Measurements from ENCODE around the gene COL25A1.
"Not testable (repeated sequence)": the region's sequence is repeated elsewhere in the genome, so short reads cannot be mapped to it uniquely, and the experiment has no call there.

Gene COL25A1

DNA sequence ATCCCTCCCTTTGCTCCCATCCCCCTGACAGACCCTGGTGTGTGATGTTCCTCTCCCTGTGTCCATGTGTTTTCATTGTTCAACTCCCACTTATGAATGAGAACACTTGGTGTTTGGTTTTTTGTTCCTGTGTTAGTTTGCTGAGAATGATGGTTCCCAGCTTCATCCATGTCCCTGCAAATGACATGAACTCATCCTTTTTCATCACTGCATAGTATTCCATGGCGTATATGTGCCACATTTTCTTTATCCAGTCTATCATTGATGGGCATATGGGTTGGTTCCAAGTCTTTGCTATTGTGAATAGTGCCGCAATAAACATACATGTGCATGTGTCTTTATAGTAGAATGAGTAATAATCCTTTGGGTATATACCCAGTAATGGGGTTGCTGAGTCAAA is 164.3 kb downstream of the COL25A1 start:
- H3K27me3 ChIP-seq (ENCODE audit: control insufficient read depth, insufficient read depth, low read length); H3K9me3 ChIP-seq (ENCODE audit: control insufficient read depth, insufficient read depth, low read length); H3K9ac ChIP-seq (ENCODE audit: low read depth, low read length); H3K36me3 ChIP-seq (ENCODE audit: control insufficient read depth, insufficient read depth, low read length); H3K4me1 ChIP-seq (ENCODE audit: control insufficient read depth, insufficient read depth, low read length); H3K4me3 ChIP-seq (ENCODE audit: low read depth, low read length): not testable (repeated sequence)

DNA sequence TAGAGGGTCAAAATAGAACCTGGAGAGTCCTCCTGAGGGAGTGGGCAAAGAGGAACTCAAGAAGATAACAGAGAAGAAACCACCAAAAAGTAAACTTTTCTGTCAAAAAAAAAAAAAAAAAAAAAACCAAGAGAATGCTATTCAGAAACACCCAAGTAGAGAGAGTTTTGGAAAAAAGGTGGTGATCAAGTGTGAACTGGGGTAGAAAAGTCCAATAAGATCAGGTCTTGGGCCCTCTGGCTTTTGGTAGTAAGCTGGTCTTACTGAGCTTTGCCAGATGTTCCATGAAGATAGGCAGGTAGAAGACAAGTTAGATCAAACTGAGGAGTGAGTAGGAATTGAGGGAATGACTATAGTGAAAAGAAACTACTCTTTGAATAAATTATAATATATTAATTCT is 167.5 kb downstream of the COL25A1 start:
- Histone ChIP-seq H3K4me3 (ENCODE audit: low read depth, low read length) (no peak overlapping the region), H3K27me3 (ENCODE audit: control insufficient read depth, insufficient read depth, low read length) (no peaks in the 10 kb centered on the region), H3K4me1 (ENCODE audit: control insufficient read depth, insufficient read depth, low read length) (no peaks in the 10 kb centered on the region), H3K9me3 (ENCODE audit: control insufficient read depth, insufficient read depth, low read length) (no peaks in the 10 kb centered on the region), H3K36me3 (ENCODE audit: control insufficient read depth, insufficient read depth, low read length) (no peaks in the 10 kb centered on the region), H3K9ac (ENCODE audit: low read depth, low read length) (no peak overlapping the region)

DNA sequence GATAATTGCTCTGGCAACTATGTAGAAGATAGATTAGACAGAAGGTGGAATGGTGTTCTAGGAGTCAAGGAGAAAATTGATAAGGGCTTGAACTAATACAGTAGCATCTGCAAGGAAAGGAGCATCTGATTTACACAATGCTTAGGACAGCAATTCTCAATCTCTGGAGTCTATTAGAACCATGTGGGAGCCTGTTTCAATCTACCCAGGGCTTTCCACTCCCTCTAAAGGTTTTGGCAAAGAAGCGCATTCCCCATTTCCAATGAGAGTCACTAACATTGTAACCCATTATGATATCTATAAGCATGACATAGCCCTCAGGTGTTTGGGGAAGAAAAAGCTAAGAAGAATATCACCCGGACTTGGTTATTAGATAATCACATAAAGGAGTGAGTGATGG is 168.2 kb downstream of the COL25A1 start:
- no peaks in the 10 kb centered on the region for H3K4me1 ChIP-seq (ENCODE audit: control insufficient read depth, insufficient read depth, low read length)
- H3K4me3 ChIP-seq (ENCODE audit: low read depth, low read length) = no peak overlapping the region
- H3K9ac ChIP-seq (ENCODE audit: low read depth, low read length) = no peak overlapping the region
- no peaks in the 10 kb centered on the region for H3K9me3 ChIP-seq (ENCODE audit: control insufficient read depth, insufficient read depth, low read length)
- no peaks in the 10 kb centered on the region for H3K36me3 ChIP-seq (ENCODE audit: control insufficient read depth, insufficient read depth, low read length)
- no peaks in the 10 kb centered on the region for H3K27me3 ChIP-seq (ENCODE audit: control insufficient read depth, insufficient read depth, low read length)

DNA sequence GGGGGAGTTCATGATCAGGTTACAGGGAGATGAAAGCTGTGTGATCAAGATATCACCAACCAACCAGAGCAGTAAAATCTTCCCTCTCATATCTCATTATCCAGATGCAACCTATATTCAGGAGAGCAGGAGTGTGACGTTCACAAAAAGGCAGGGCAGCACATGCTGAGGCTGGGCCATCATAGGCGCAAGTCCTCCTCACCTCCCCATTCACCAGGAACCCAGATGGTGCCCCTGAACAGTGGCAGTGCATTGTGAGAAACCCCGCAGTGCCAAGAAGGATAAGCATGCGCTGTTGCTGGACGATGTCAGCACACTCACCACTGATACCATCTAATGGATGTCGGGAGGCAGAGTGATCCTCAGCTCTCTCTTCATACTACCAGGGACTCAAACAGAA is 170.9 kb downstream of the COL25A1 start:
- Histone ChIP-seq H3K4me1 (ENCODE audit: control insufficient read depth, insufficient read depth, low read length) (no peaks in the 10 kb centered on the region), H3K9ac (ENCODE audit: low read depth, low read length) (no peak overlapping the region), H3K9me3 (ENCODE audit: control insufficient read depth, insufficient read depth, low read length) (no peaks in the 10 kb centered on the region), H3K4me3 (ENCODE audit: low read depth, low read length) (no peak overlapping the region), H3K36me3 (ENCODE audit: control insufficient read depth, insufficient read depth, low read length) (no peaks in the 10 kb centered on the region), H3K27me3 (ENCODE audit: control insufficient read depth, insufficient read depth, low read length) (no peaks in the 10 kb centered on the region)

DNA sequence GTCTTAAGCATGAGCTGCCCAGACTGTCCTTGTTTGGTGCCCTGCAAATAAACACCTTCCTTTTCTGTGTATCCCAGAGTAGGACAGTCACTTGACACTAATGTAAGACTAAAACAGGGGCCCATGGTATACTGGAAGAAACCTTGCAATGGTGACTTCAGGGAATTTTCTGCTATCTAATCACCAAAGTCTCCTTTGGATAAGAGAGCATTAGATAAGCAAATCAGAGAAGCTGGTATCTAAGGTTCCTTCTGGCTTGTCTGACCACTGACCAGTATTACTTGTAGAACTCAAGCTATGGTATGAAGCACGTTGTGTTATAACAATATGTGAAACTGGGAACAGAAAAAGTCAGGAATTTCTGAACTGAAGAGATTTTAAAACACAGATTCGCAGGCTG is 173.9 kb downstream of the COL25A1 start:
- Histone ChIP-seq H3K27me3 (ENCODE audit: control insufficient read depth, insufficient read depth, low read length) (no peaks in the 10 kb centered on the region), H3K36me3 (ENCODE audit: control insufficient read depth, insufficient read depth, low read length) (no peaks in the 10 kb centered on the region), H3K4me1 (ENCODE audit: control insufficient read depth, insufficient read depth, low read length) (peaks cover 6% of the 10 kb centered on the region), H3K9ac (ENCODE audit: low read depth, low read length) (no peak overlapping the region), H3K9me3 (ENCODE audit: control insufficient read depth, insufficient read depth, low read length) (no peaks in the 10 kb centered on the region), H3K4me3 (ENCODE audit: low read depth, low read length) (no peak overlapping the region)

DNA sequence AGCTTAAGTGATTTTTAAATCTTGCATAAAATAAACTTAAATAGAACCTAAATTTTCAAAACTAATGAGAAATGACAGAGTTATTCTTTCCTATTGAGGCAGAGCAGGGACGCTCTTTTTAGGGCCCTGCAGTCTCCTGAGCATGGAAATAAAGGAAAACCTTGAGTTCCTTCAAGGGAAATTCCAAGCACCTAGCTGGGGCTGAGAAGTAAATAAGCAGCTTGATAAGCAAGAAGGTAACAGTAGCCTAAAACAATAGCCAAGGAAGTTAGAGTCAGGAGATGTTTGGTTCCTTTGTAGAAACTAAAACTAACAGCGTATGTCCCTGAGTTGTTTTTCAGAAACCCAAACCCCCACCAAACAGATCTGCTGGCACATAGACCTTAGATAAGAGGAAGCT is 174.6 kb downstream of the COL25A1 start:
- Histone ChIP-seq H3K36me3 (ENCODE audit: control insufficient read depth, insufficient read depth, low read length) (no peaks in the 10 kb centered on the region), H3K27me3 (ENCODE audit: control insufficient read depth, insufficient read depth, low read length) (no peaks in the 10 kb centered on the region), H3K9me3 (ENCODE audit: control insufficient read depth, insufficient read depth, low read length) (no peaks in the 10 kb centered on the region), H3K9ac (ENCODE audit: low read depth, low read length) (no peak overlapping the region), H3K4me1 (ENCODE audit: control insufficient read depth, insufficient read depth, low read length) (peaks cover 6% of the 10 kb centered on the region), H3K4me3 (ENCODE audit: low read depth, low read length) (no peak overlapping the region)

DNA sequence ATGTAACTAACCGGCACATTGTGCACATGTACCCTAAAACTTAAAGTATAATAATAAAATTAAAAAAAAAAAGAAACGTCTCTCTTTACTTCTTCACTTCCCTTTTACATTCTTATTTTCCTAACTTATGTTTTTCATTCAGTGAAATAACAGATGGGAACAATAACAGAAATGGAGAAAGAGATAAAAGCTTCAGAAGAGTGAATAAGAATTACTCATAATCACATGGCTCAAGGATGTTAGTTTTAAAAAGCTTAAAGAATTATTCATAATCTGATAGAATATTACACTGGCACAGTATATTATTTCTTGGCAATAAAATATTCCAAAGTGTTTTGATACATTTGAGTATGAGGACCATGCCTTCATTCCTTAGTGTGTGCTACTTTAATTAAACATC is 175.6 kb downstream of the COL25A1 start:
- H3K27me3 ChIP-seq (ENCODE audit: control insufficient read depth, insufficient read depth, low read length) = no peaks in the 10 kb centered on the region
- no peaks in the 10 kb centered on the region for H3K9me3 ChIP-seq (ENCODE audit: control insufficient read depth, insufficient read depth, low read length)
- H3K4me3 ChIP-seq (ENCODE audit: low read depth, low read length) = no peak overlapping the region
- peaks cover 6% of the 10 kb centered on the region for H3K4me1 ChIP-seq (ENCODE audit: control insufficient read depth, insufficient read depth, low read length)
- H3K36me3 ChIP-seq (ENCODE audit: control insufficient read depth, insufficient read depth, low read length) = no peaks in the 10 kb centered on the region
- no peak overlapping the region for H3K9ac ChIP-seq (ENCODE audit: low read depth, low read length)

- no peaks in the 10 kb centered on the region for H3K36me3 ChIP-seq (ENCODE audit: control insufficient read depth, insufficient read depth, low read length)
- H3K9me3 ChIP-seq (ENCODE audit: control insufficient read depth, insufficient read depth, low read length) = no peaks in the 10 kb centered on the region
- H3K27me3 ChIP-seq (ENCODE audit: control insufficient read depth, insufficient read depth, low read length) = no peaks in the 10 kb centered on the region
- no peak overlapping the region for H3K9ac ChIP-seq (ENCODE audit: low read depth, low read length)
- no peak overlapping the region for H3K4me3 ChIP-seq (ENCODE audit: low read depth, low read length)
- peaks cover 6% of the 10 kb centered on the region for H3K4me1 ChIP-seq (ENCODE audit: control insufficient read depth, insufficient read depth, low read length)
These were observed 177.4 kb downstream of the COL25A1 start for GRCh38 chr4:109125084-109125483.

- Histone ChIP-seq H3K27me3 (ENCODE audit: control insufficient read depth, insufficient read depth, low read length) (no peaks in the 10 kb centered on the region), H3K9ac (ENCODE audit: low read depth, low read length) (no peak overlapping the region), H3K9me3 (ENCODE audit: control insufficient read depth, insufficient read depth, low read length) (no peaks in the 10 kb centered on the region)
These were observed 178.5 kb downstream of the COL25A1 start for GRCh38 chr4:109123951-109124350.

DNA sequence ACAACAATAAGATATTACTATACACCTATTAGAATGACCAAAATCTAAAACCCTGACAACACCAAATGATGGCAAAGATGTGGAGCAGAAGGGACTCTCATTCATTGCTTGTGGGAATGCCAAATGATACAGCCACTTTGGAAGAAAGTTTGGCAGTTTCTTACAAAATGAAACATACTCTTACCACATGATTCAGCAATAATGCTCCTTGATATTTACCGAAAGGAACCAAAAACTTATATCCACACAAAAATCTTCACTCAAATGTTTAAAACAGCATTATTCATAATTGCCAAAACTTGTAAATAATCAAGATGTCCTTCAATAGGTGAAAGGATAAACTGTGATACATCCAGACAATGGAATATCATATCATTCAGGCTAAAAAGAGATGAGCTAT is 180.9 kb downstream of the COL25A1 start:
- no peaks in the 10 kb centered on the region for H3K36me3 ChIP-seq (ENCODE audit: control insufficient read depth, insufficient read depth, low read length)
- H3K4me1 ChIP-seq (ENCODE audit: control insufficient read depth, insufficient read depth, low read length) = peaks cover 6% of the 10 kb centered on the region
- H3K9me3 ChIP-seq (ENCODE audit: control insufficient read depth, insufficient read depth, low read length) = no peaks in the 10 kb centered on the region
- no peak overlapping the region for H3K9ac ChIP-seq (ENCODE audit: low read depth, low read length)
- H3K4me3 ChIP-seq (ENCODE audit: low read depth, low read length) = no peak overlapping the region
- no peaks in the 10 kb centered on the region for H3K27me3 ChIP-seq (ENCODE audit: control insufficient read depth, insufficient read depth, low read length)

More at GRCh38 chr4:109123951-109124350, 178.5 kb downstream of the COL25A1 start:
- H3K36me3 ChIP-seq (ENCODE audit: control insufficient read depth, insufficient read depth, low read length) = no peaks in the 10 kb centered on the region
- H3K4me3 ChIP-seq (ENCODE audit: low read depth, low read length) = no peak overlapping the region
- peaks cover 6% of the 10 kb centered on the region for H3K4me1 ChIP-seq (ENCODE audit: control insufficient read depth, insufficient read depth, low read length)

GRCh38 chr4:109119852-109120251 is 182.6 kb downstream of the COL25A1 start:
- H3K27me3 ChIP-seq (ENCODE audit: control insufficient read depth, insufficient read depth, low read length) = no peaks in the 10 kb centered on the region
- no peak overlapping the region for H3K9ac ChIP-seq (ENCODE audit: low read depth, low read length)
- no peaks in the 10 kb centered on the region for H3K36me3 ChIP-seq (ENCODE audit: control insufficient read depth, insufficient read depth, low read length)
- no peaks in the 10 kb centered on the region for H3K4me1 ChIP-seq (ENCODE audit: control insufficient read depth, insufficient read depth, low read length)
- no peak overlapping the region for H3K4me3 ChIP-seq (ENCODE audit: low read depth, low read length)
- no peaks in the 10 kb centered on the region for H3K9me3 ChIP-seq (ENCODE audit: control insufficient read depth, insufficient read depth, low read length)

- H3K27me3 ChIP-seq (ENCODE audit: control insufficient read depth, insufficient read depth, low read length) = no peaks in the 10 kb centered on the region
- no peak overlapping the region for H3K4me3 ChIP-seq (ENCODE audit: low read depth, low read length)
- H3K9ac ChIP-seq (ENCODE audit: low read depth, low read length) = no peak overlapping the region
- H3K4me1 ChIP-seq (ENCODE audit: control insufficient read depth, insufficient read depth, low read length) = no peaks in the 10 kb centered on the region
- H3K36me3 ChIP-seq (ENCODE audit: control insufficient read depth, insufficient read depth, low read length) = no peaks in the 10 kb centered on the region
- no peaks in the 10 kb centered on the region for H3K9me3 ChIP-seq (ENCODE audit: control insufficient read depth, insufficient read depth, low read length)
These were observed 183.8 kb downstream of the COL25A1 start for GRCh38 chr4:109118635-109119034.

DNA sequence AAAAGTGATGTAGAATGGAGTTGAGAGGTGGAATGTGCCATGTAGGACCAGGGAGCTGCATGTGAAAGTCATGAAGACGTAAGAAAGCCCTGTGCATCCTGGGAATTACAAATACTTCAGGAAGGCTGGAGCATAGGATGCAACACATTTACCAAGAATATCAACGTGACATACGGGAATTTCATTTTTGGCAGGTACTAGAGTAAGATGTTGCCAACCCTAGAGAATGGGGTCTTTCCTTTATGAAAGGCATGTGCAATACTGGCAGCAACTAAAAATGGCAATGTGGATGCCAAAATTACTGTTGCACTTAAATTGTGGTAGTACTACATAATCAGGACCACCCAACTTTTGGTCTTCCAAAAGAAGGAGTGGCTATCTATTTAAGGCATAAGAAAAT is 188.0 kb downstream of the COL25A1 start:
- no peaks in the 10 kb centered on the region for H3K27me3 ChIP-seq (ENCODE audit: control insufficient read depth, insufficient read depth, low read length)
- no peaks in the 10 kb centered on the region for H3K4me1 ChIP-seq (ENCODE audit: control insufficient read depth, insufficient read depth, low read length)
- H3K36me3 ChIP-seq (ENCODE audit: control insufficient read depth, insufficient read depth, low read length) = no peaks in the 10 kb centered on the region
- no peaks in the 10 kb centered on the region for H3K9me3 ChIP-seq (ENCODE audit: control insufficient read depth, insufficient read depth, low read length)
- no peak overlapping the region for H3K4me3 ChIP-seq (ENCODE audit: low read depth, low read length)
- H3K9ac ChIP-seq (ENCODE audit: low read depth, low read length) = no peak overlapping the region

Measured in iPS-15b (cell line).